ENCODE measurements around the gene ERCC1.
A peak's percentile ranks its signal among the peaks of the same experiment; 100 is the strongest.

ERCC1 gene

DNA sequence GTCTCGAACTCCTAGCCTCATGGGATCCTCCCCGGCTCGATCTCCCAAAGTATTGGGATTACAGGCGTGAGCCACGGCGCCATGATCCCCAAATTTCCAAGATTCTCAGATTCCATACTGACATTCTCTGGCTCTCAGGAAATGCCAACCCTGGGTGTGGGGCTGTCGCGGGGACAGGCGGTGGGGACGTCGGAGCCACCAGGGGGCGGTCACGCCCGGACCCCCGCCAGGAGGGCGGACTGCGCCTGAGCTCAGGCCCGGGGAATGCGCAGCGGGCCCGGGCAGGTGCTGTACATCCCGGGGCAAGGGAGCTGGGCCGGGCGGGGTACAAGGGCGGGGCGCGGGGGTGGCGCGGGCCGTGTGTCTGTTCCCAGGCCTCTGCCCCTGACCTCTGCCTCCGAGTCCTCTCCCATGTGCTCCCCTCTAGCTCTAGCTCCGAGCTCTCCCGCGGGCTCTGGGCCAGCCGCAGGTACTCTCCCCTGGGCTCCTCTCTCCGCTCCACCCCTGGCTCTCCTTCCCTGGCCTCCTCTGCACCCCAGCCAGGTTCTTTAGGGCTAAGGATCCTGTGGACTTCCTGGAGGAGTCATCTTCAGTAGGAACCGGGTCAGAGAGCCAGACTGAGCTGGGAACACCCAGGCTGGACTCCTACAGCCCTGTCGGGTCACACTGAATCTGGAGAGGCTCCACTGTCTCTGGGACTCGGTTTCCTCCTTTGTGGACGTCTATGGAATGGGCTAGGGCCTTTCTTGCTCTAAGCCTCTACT is 21.2 kb downstream of the ERCC1 start:
- Histone ChIP-seq H3K9me3 (ENCODE audit: control insufficient read depth in 5 of 5, low read length in 5 of 5) (no peaks in the 10 kb centered on the region), H3K36me3 (ENCODE audit: control insufficient read depth in 5 of 5, insufficient read depth in 5 of 5, low read length in 5 of 5) (no peaks in the 10 kb centered on the region), H3K4me1 (ENCODE audit: control insufficient read depth in 5 of 5, insufficient read depth in 5 of 5, low read length in 5 of 5) (peaks cover 10 to 71% (median 53%) of the 10 kb centered on the region in 5 donors), H3K4me3 (ENCODE audit: low read depth in 1 of 5, low read length in 5 of 5) (peak overlapping the region in 1 of 5 donors; percentile 29), H3K9ac (ENCODE audit: low read length in 5 of 5) (peak overlapping the region in 3 of 5 donors; percentile 4 to 26 (median 14)), H3K27me3 (ENCODE audit: control insufficient read depth in 5 of 5, insufficient read depth in 4 of 5, low read length in 5 of 5) (peaks cover 0 to 15% (median 7%) of the 10 kb centered on the region in 5 donors), H3K27ac (ENCODE audit: low read depth, low read length) (peak overlapping the region; percentile 46)

DNA sequence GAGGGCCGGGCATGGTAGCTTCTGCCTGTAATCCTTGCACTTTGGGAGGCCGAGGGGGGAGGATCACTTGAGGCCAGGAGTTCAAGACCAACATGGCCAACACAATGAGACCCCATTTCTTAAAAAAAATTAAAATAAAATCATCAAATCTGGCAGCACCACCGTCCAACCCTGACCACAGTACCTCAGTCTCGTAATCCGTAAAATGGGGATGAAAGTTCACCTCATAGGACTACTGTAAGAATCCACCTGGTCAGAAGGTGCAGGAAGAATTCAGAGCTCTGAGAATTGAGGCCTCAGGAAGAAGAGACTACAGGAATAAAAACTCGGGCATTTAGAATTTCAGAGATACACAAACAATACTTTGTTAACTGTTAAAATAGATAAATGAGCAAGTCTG is 21.9 kb downstream of the ERCC1 start:
- H3K27ac ChIP-seq (ENCODE audit: low read depth, low read length), result no peak overlapping the region
- peaks cover 7 to 65% (median 46%) of the 10 kb centered on the region in 5 donors for H3K4me1 ChIP-seq (ENCODE audit: control insufficient read depth in 5 of 5, insufficient read depth in 5 of 5, low read length in 5 of 5)
- H3K27me3 ChIP-seq (ENCODE audit: control insufficient read depth in 5 of 5, insufficient read depth in 4 of 5, low read length in 5 of 5), result peaks cover 0 to 15% (median 7%) of the 10 kb centered on the region in 5 donors
- H3K9ac ChIP-seq (ENCODE audit: low read length in 5 of 5), result no peak overlapping the region
- no peak overlapping the region for H3K4me3 ChIP-seq (ENCODE audit: low read depth in 1 of 5, low read length in 5 of 5)
- no peaks in the 10 kb centered on the region for H3K36me3 ChIP-seq (ENCODE audit: control insufficient read depth in 5 of 5, insufficient read depth in 5 of 5, low read length in 5 of 5)
- no peaks in the 10 kb centered on the region for H3K9me3 ChIP-seq (ENCODE audit: control insufficient read depth in 5 of 5, low read length in 5 of 5)

DNA sequence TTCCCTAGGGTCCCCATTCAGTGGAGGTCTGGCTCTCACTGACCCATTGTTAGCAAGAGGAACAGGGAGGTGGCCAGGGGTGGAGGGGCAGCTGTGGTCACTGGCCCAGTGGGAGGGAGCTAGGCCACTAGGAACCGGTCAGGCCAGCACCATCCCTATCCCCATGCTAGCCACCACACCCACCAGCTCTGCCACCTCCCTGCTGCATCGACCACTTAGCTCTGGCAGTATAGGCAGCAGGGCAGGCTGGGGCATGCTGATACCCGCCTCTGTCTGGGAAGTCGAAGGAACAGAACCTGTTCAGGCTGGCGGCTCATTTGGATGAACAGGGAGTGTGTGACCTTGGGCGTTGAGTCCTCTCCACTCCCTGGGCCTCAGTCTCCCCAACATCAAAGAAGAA is 23.5 kb downstream of the ERCC1 start:
- peaks cover 0 to 15% (median 14%) of the 10 kb centered on the region in 5 donors for H3K27me3 ChIP-seq (ENCODE audit: control insufficient read depth in 5 of 5, insufficient read depth in 4 of 5, low read length in 5 of 5)
- no peak overlapping the region for H3K27ac ChIP-seq (ENCODE audit: low read depth, low read length)
- H3K9me3 ChIP-seq (ENCODE audit: control insufficient read depth in 5 of 5, low read length in 5 of 5), result no peaks in the 10 kb centered on the region
- no peak overlapping the region for H3K4me3 ChIP-seq (ENCODE audit: low read depth in 1 of 5, low read length in 5 of 5)
- peaks cover 0 to 2% (median 0%) of the 10 kb centered on the region in 5 donors for H3K36me3 ChIP-seq (ENCODE audit: control insufficient read depth in 5 of 5, insufficient read depth in 5 of 5, low read length in 5 of 5)
- no peak overlapping the region for H3K9ac ChIP-seq (ENCODE audit: low read length in 5 of 5)
- peaks cover 4 to 48% (median 31%) of the 10 kb centered on the region in 5 donors for H3K4me1 ChIP-seq (ENCODE audit: control insufficient read depth in 5 of 5, insufficient read depth in 5 of 5, low read length in 5 of 5)

DNA sequence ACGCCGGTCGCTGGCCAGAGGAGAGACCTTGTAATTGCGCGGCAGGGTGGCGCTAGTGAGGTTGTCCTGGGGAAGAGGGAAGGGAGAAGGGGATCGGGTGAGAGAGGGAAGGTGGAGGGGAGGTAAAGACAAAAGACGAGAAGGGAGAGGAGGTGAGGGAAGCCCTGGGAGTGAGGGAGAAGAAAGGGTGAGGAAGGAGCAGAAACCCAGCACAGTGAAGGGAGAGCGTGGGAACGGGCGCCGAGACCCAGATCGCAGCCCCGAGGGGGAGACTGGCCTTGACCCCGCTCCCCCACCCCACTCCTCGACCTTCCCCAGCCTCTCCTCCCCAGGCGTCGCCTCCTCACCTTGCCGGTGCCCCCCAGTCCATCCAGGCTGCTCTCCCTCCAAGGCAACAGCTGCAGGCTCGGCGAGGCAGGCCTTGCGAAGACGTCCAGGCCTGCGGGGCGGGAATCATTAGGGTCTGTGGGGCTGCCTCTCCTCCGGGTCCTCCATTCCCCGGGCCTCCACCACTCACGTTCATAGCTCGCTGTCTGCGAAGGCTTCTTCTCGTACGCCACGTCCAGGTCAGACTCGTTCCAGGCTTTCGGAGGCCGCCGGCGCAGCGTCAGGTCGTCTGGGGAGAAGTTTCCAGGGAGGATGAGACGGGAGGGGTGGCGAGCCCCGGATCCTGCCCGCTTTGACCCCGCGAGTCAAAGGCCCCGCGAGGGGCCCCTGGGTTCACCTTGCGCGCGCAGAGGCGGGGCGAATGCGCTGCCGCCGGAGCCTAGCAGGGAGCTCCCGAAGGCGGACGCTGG is 27.7 kb downstream of the ERCC1 start:
- Histone ChIP-seq H3K27ac (ENCODE audit: low read depth, low read length) (no peak overlapping the region), H3K4me1 (ENCODE audit: control insufficient read depth in 5 of 5, insufficient read depth in 5 of 5, low read length in 5 of 5) (peaks cover 0 to 20% (median 10%) of the 10 kb centered on the region in 5 donors), H3K9me3 (ENCODE audit: control insufficient read depth in 5 of 5, low read length in 5 of 5) (no peaks in the 10 kb centered on the region), H3K27me3 (ENCODE audit: control insufficient read depth in 5 of 5, insufficient read depth in 4 of 5, low read length in 5 of 5) (peaks cover 0 to 7% (median 0%) of the 10 kb centered on the region in 5 donors), H3K4me3 (ENCODE audit: low read depth in 1 of 5, low read length in 5 of 5) (no peak overlapping the region), H3K36me3 (ENCODE audit: control insufficient read depth in 5 of 5, insufficient read depth in 5 of 5, low read length in 5 of 5) (peaks cover 0 to 5% (median 2%) of the 10 kb centered on the region in 5 donors), H3K9ac (ENCODE audit: low read length in 5 of 5) (no peak overlapping the region)

DNA sequence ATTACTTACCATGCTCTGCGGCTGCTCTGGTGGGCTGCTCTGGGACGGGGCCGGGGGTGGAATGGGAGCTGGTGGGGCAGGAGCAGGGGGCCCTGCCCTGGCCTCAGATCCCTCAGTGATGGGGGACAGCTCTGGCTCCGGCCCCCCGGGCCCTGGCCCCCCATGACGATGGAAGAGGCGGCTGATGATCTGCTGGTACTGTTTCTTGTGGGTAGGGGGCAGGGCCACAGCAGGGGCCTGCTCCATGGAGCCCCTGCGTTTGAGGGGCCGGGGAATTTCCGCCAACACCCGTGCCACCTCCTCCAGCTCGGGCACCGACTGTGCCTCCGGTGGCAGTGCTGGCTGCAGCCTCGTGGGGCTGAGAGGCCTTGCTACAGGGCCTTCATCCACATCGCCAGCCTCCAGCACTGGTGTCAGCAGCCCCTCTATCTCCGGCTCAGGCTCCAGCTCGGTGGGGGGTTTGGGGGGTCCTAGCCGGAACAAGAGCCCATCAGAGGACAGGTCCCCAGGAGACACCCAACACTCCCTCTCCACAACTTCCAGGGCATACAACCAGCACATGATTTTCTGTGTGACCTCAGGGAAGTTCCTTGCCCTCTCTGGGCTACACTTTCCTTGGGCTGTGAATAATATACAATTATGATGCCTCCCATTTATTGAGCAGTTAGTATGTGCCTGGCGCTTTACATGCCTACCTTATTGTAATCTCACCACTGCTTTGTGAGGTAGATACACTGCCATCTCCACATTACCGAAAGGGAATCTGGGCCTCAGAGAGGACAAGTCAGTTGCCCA is 31.6 kb downstream of the ERCC1 start:
- Histone ChIP-seq H3K4me3 (ENCODE audit: low read depth in 1 of 5, low read length in 5 of 5) (no peak overlapping the region), H3K4me1 (ENCODE audit: control insufficient read depth in 5 of 5, insufficient read depth in 5 of 5, low read length in 5 of 5) (no peaks in the 10 kb centered on the region), H3K36me3 (ENCODE audit: control insufficient read depth in 5 of 5, insufficient read depth in 5 of 5, low read length in 5 of 5) (peaks cover 0 to 5% (median 2%) of the 10 kb centered on the region in 5 donors), H3K27ac (ENCODE audit: low read depth, low read length) (no peak overlapping the region), H3K9ac (ENCODE audit: low read length in 5 of 5) (no peak overlapping the region), H3K27me3 (ENCODE audit: control insufficient read depth in 5 of 5, insufficient read depth in 4 of 5, low read length in 5 of 5) (peaks cover 0 to 7% (median 0%) of the 10 kb centered on the region in 5 donors), H3K9me3 (ENCODE audit: control insufficient read depth in 5 of 5, low read length in 5 of 5) (no peaks in the 10 kb centered on the region)

DNA sequence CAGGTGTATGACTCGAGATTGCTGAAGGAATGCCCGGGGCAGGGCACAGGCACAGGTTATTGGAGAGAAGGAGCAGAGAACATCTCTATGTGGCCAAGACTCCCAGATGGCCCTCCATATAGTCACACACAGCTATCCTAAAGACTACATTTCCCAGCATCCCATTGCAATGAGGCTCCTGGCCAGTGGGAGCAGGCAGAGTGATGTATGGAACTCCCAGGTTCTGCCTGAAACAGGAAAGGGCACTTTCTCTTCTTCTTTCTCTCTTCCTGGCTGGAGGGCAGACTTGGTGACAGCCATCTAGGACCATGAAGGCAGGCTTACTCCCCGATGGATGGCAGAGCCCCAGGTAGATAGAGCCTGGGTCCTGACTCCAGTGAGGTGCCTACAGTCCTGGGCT is 32.4 kb downstream of the ERCC1 start:
- H3K4me1 ChIP-seq (ENCODE audit: control insufficient read depth in 5 of 5, insufficient read depth in 5 of 5, low read length in 5 of 5), result no peaks in the 10 kb centered on the region
- no peak overlapping the region for H3K27ac ChIP-seq (ENCODE audit: low read depth, low read length)
- H3K9me3 ChIP-seq (ENCODE audit: control insufficient read depth in 5 of 5, low read length in 5 of 5), result no peaks in the 10 kb centered on the region
- peaks cover 0 to 5% (median 2%) of the 10 kb centered on the region in 5 donors for H3K36me3 ChIP-seq (ENCODE audit: control insufficient read depth in 5 of 5, insufficient read depth in 5 of 5, low read length in 5 of 5)
- no peak overlapping the region for H3K9ac ChIP-seq (ENCODE audit: low read length in 5 of 5)
- H3K27me3 ChIP-seq (ENCODE audit: control insufficient read depth in 5 of 5, insufficient read depth in 4 of 5, low read length in 5 of 5), result peaks cover 0 to 7% (median 1%) of the 10 kb centered on the region in 5 donors
- no peak overlapping the region for H3K4me3 ChIP-seq (ENCODE audit: low read depth in 1 of 5, low read length in 5 of 5)

DNA sequence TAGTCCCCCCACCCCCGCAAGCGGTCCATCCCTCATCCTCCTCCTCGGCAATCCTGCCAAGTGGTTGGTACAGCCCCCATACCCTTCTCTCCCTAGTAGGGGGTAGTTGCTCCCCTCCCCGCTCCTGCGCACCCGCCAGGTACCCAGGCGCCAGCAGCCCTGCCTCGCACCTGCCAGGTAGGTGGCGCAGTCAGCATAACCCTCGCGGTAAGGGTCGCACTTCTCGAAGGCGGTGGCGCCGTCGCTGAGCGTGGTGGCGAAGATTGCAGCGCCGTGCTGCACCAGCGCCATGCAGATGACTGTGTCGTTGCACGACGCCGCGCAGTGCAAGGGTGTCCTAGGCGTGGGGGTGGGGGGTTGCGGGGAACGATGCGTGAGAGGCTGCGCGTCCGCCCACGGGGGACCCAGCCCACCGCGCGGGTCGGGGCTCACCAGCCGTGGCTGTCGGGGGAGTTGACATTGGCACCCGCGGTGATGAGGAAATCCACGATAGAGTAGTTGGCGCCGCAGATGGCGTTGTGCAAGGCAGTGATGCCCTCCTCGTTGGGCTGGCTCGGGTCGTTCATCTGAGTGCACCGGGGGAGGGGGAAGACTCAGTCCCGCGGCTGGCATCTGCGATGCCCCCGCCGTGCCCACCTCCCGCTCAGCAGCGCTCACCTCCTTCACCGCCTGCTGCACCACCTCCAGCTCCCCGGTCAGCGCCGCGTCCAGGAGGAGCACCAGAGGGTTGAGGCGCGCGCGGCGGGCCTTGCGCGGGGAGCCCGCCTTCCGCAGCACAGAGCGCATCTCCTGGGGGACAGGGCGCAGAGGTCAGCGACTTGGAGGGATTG is 38.1 kb downstream of the ERCC1 start:
- Histone ChIP-seq H3K9me3 (ENCODE audit: control insufficient read depth in 5 of 5, low read length in 5 of 5) (no peaks in the 10 kb centered on the region), H3K36me3 (ENCODE audit: control insufficient read depth in 5 of 5, insufficient read depth in 5 of 5, low read length in 5 of 5) (peaks cover 0 to 2% (median 0%) of the 10 kb centered on the region in 5 donors), H3K27ac (ENCODE audit: low read depth, low read length) (no peak overlapping the region), H3K9ac (ENCODE audit: low read length in 5 of 5) (no peak overlapping the region), H3K27me3 (ENCODE audit: control insufficient read depth in 5 of 5, insufficient read depth in 4 of 5, low read length in 5 of 5) (peaks cover 16 to 18% (median 17%) of the 10 kb centered on the region in 5 donors), H3K4me3 (ENCODE audit: low read depth in 1 of 5, low read length in 5 of 5) (peak overlapping the region in 1 of 5 donors; percentile 6), H3K4me1 (ENCODE audit: control insufficient read depth in 5 of 5, insufficient read depth in 5 of 5, low read length in 5 of 5) (peaks cover 0 to 11% (median 6%) of the 10 kb centered on the region in 5 donors)

DNA sequence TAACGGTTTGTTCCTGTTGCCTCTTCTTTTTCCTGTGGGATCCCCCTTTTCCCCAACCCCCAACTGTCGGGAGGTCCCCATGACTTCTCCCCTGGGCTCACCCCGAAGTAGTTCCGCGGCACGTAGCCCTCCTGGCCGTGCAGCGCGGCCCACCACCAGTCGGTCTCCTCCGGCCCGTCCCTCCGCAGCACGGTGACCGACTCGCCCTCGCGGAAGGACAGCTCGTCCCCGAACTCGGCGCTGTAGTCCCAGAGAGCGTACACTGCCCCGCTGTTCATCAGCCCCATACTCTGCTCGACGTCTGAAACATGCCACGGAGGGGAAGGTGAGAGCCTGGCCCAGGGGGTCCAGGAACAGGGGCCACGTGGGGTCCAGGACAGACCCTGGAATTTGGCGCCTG is 41.3 kb downstream of the ERCC1 start:
- H3K9ac ChIP-seq (ENCODE audit: low read length in 5 of 5), result no peak overlapping the region
- H3K9me3 ChIP-seq (ENCODE audit: control insufficient read depth in 5 of 5, low read length in 5 of 5), result no peaks in the 10 kb centered on the region
- H3K4me3 ChIP-seq (ENCODE audit: low read depth in 1 of 5, low read length in 5 of 5), result no peak overlapping the region
- peaks cover 0 to 2% (median 0%) of the 10 kb centered on the region in 5 donors for H3K36me3 ChIP-seq (ENCODE audit: control insufficient read depth in 5 of 5, insufficient read depth in 5 of 5, low read length in 5 of 5)
- H3K27me3 ChIP-seq (ENCODE audit: control insufficient read depth in 5 of 5, insufficient read depth in 4 of 5, low read length in 5 of 5), result peaks cover 16 to 18% (median 17%) of the 10 kb centered on the region in 5 donors
- H3K27ac ChIP-seq (ENCODE audit: low read depth, low read length), result no peak overlapping the region
- H3K4me1 ChIP-seq (ENCODE audit: control insufficient read depth in 5 of 5, insufficient read depth in 5 of 5, low read length in 5 of 5), result peaks cover 0 to 11% (median 6%) of the 10 kb centered on the region in 5 donors

DNA sequence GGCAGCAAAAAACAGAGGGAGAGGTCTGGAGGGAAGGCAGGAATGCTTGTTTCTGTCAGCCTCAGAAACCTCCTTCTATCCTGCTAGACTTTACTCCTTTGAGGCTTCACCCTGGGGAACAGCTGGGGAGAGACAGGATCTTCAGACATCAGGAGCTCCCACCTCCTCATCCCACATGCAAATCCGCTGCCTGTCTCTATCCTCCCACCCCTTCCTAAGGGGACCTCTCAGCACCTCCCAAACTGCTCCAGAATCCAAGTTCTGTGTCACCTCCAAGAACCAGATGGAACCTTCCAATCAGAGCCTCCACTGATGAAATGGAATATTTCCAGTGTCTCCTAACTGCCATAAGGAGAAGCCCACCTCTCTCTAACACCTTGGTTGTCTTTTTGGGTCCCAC is 43.6 kb downstream of the ERCC1 start:
- no peak overlapping the region for H3K4me3 ChIP-seq (ENCODE audit: low read depth in 1 of 5, low read length in 5 of 5)

More for the DNA sequence above, 43.6 kb downstream of the ERCC1 start:
- Histone ChIP-seq H3K9me3 (ENCODE audit: control insufficient read depth in 5 of 5, low read length in 5 of 5) (no peaks in the 10 kb centered on the region), H3K9ac (ENCODE audit: low read length in 5 of 5) (no peak overlapping the region), H3K4me1 (ENCODE audit: control insufficient read depth in 5 of 5, insufficient read depth in 5 of 5, low read length in 5 of 5) (peaks cover 0 to 8% (median 7%) of the 10 kb centered on the region in 5 donors), H3K36me3 (ENCODE audit: control insufficient read depth in 5 of 5, insufficient read depth in 5 of 5, low read length in 5 of 5) (peaks cover 0 to 2% (median 0%) of the 10 kb centered on the region in 5 donors), H3K27ac (ENCODE audit: low read depth, low read length) (no peak overlapping the region), H3K27me3 (ENCODE audit: control insufficient read depth in 5 of 5, insufficient read depth in 4 of 5, low read length in 5 of 5) (peaks cover 4 to 5% (median 4%) of the 10 kb centered on the region in 5 donors)

All from subcutaneous abdominal adipose tissue (tissue), 5 donors.